ENCODE results near the gene EN2.

EN2 gene

GRCh38 chr7:155464183-155464582, 6.3 kb downstream of the EN2 start:
- no peak for DNase-seq (ENCODE audit: low read depth, low spot score)

- no peak for DNase-seq (ENCODE audit: low read depth, low spot score)
Observed at GRCh38 chr7:155464948-155465739, 7.2 kb downstream of the EN2 start.

GRCh38 chr7:155465761-155466141, 7.8 kb downstream of the EN2 start:
- no peak for DNase-seq (ENCODE audit: low read depth, low spot score)

GRCh38 chr7:155466142-155466813, 8.3 kb downstream of the EN2 start:
- no peak for DNase-seq (ENCODE audit: low read depth, low spot score)

GRCh38 chr7:155466814-155467733, 9.1 kb downstream of the EN2 start:
- no peak for DNase-seq (ENCODE audit: low read depth, low spot score)

- DNase-seq (ENCODE audit: low read depth, low spot score), result no peak
Observed at GRCh38 chr7:155467846-155468784, 10.2 kb downstream of the EN2 start.

- DNase-seq (ENCODE audit: low read depth, low spot score), result no peak
Observed at GRCh38 chr7:155468785-155469148, 10.8 kb downstream of the EN2 start.

GRCh38 chr7:155469311-155470185, 11.6 kb downstream of the EN2 start:
- no peak for DNase-seq (ENCODE audit: low read depth, low spot score)

GRCh38 chr7:155470186-155470487, 12.2 kb downstream of the EN2 start:
- DNase-seq (ENCODE audit: low read depth, low spot score), result no peak

- no peak for DNase-seq (ENCODE audit: low read depth, low spot score)
Observed at GRCh38 chr7:155470686-155471638, 13.0 kb downstream of the EN2 start.

- DNase-seq (ENCODE audit: low read depth, low spot score), result no peak
Observed at GRCh38 chr7:155471718-155472117, 13.8 kb downstream of the EN2 start.

- DNase-seq (ENCODE audit: low read depth, low spot score), result no peak
Observed at GRCh38 chr7:155477476-155477875, 19.5 kb downstream of the EN2 start.

- no peak for DNase-seq (ENCODE audit: low read depth, low spot score)
Observed at GRCh38 chr7:155481764-155482163, 23.8 kb downstream of the EN2 start.

GRCh38 chr7:155482511-155483183, 24.7 kb downstream of the EN2 start:
- DNase-seq (ENCODE audit: low read depth, low spot score), result no peak

GRCh38 chr7:155483245-155483644, 25.3 kb downstream of the EN2 start:
- no peak for DNase-seq (ENCODE audit: low read depth, low spot score)

- no peak for DNase-seq (ENCODE audit: low read depth, low spot score)
Observed at GRCh38 chr7:155483868-155484325, 26.0 kb downstream of the EN2 start.

GRCh38 chr7:155484483-155485399, 26.8 kb downstream of the EN2 start:
- DNase-seq (ENCODE audit: low read depth, low spot score), result no peak
